Stimulated activated CD8-positive, alpha-beta memory T cell treated with anti-CD3 and anti-CD28 coated beads, Interleukin-2, amount 100 ng/mL, for 1 hour (primary cell): Measurements from ENCODE around the gene UBE2J2.

Experiments
- DNase-seq, 2 donors: peaks; one replicate each; pipeline ENCODE4 v3.0.0-alpha.2; 2020; ENCODE audit warnings: low read depth in 2 of 2

Gene UBE2J2

DNA sequence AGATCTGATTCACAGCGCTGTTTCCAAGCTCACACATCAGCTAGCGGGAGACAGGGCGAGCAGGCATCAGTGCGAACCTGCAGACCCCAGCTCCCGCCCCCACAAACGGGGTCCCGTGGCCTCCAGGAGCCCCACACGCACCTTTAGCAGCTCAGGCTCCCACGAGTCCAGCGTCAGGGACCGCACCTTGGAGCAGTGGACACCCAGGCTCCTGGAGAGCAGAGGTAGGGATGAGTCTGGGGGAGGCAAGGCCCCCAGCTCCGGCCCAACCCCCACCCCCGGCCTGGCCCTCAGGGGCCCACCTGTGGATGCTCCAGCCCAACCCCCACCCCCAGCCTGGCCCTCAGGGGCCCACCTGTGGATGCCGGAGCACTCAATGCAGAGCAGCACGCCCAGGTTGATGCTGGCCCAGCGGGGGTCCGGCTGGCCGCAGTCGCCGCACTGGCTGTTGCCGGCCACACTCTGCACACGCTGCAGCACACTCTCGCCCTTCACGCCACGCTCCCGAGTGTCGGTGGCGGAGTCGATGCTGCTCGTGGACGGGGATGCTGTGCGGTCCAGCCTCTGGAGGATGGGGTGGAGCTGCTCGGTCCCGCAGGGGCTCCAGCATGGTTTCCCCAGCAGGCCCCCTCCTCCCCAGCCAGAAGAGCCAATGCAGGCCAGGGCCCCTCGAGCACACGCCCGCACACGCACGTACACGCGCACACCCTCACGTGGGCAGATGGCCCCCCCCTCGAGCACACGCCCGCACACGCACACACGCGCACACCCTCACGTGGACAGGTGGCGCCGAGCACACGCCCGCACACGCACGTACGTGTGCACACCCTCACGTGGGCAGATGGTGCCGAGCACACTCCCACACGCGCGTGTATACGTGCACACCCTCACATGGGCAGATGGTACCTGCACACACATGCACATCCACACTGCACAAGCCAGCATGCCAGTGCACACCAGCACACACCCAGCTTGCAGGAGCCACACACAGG lies 22.7 kb upstream of the UBE2J2 start:
- no peak for DNase-seq

DNA sequence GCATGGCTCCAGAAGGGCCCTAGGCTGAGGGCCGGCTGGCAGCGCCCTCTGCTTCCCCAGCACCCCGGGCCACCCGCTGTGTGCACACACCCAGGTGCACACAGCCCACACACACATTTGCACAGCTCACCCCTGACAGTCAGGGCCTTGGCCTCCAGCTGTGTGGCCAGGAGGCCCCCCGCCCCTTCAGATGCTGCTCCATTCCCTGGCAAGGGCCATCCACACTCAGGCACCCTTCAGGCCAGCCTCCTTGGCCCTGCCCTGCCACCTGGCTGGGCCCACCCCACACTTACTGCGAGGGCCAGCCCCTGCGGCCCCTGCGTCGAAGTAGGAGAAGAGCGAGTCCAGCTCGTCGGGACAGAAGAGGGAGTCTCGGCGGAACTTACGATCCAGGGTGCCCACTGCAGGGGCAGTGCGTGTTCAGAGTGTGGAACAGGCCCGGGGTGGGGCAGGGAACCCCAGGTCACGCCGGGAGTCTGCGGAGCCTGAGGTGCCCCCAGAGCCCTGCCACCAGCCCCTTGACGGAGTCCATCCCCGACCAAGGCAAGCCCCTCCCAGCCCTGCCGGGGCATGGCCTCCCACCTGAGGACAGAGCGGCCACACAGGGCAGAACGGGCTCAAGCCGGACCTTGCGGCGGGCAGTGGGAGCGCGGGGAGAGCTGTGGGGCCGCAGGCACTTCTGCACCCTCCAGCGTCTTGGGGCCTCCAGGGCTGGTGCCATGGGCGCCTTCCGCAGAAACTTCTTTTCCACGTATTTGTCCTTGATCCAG lies 21.7 kb upstream of the UBE2J2 start:
- DNase-seq, result no peak

DNA sequence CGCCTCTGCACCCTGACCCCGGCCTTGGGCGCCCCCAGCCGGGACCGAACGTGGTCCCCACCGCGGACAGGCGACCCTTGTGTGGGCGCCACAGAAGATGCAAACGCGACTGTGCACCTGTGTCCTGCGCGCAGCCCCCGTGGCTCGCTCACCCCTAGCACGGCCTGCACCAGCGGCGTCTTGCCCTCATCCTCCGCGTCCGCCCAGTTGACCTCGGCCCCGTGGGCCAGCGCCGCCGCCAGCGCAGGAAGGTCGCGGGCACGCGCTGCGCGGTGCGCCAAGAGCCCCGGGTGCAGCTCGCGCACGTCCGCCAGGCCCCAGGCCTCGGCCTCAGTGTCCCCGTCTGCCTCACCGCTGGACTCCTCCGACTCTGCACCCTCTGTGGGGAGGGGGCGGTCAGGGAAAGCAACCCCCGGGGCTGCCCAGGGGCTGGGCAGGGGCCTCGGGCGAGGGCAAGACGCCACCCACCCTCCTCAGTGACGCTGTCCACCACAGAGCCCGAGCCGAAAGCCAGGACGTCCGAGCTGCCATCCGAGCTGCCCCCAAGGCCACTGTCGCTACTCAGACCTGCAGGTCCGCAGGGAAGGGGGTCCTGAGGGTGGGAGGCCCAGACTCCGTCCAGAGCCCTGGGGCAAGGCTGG lies 20.7 kb upstream of the UBE2J2 start:
- no peak for DNase-seq

DNA sequence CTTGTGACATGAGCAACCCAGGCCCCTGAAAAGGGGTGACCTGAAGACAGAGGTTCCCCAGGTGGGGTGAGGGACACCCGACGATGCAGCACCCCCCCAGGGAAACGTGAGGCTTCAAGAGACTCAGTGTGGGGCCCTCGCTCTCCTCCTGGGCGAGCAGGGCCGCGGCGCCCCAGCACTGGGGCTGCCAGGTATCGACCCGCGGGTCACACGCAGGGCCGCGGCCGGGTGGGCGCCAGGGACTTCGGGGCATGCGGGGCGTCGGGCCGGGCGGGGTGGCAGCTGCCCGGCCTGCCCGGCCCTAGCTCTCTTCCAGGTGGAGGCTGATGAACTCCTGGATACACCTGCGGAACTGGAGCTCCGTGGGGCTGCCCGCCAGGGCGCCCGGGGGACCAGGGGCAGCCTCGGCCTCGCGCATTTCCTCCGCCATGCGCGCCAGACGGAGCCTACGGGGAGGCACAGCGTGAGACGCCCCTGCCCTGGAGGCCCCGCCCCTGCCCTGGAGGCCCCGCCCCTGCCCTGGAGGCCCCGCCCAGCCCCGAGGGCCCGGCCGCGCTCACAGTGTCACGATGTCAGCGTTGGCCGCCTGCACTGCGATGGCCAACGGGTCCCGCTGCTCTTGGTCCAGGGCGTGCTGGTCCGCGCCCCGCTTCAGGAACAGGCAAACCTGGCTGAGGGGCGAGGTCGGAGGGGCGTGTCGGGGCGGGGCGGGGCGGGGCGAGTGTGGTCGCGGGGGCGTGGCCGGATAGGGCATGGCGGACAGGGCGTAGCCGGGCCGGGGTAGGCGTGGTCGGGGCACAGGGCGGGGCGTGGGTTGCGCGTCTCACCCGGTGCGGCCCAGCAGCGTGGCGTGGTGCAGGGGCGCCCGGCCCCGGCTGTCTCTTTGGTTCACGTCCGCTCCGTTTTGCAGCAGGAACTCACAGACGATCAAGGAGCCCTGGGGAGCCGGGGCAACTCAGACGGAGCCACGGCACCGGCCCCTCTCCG lies 19.9 kb upstream of the UBE2J2 start:
- DNase-seq, result no peak

DNA sequence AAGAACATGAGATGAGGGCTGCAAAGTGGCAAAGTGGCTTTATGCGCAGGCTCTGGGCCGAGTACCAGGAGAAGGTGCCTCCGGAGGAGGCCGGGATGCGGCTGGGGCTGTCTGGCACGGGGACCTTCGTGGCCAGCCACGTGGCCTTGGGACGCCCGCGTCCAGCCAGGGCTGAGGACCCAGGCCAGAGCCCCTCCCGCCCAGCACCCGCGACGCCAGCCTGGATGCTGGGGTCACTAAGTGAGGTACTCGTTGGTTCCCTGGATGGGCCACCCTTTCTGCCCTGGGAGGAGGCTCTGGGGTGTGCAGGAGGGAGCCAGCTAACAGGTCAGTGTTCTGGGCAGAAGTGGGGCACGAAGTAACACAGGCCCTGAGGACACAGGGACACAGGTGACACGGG lies 19.2 kb upstream of the UBE2J2 start:
- DNase-seq, result no peak

DNA sequence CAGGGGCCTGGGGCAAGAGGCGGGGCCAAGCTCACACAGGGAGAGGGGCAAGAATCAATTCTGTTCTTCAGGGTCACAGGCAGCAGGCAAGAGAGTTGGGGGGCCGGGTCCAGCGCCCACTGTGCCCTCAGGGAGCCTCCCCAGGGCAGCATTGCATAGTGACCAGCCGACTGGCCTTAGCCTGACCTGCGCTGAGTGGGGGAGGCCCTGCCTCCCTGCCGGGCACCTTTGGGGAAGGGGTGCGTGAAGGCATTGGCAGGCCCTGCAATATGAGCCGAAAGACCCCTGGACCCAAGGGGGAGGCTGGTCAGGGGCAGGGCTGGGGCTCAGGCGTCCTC lies 18.8 kb upstream of the UBE2J2 start:
- no peak for DNase-seq

DNA sequence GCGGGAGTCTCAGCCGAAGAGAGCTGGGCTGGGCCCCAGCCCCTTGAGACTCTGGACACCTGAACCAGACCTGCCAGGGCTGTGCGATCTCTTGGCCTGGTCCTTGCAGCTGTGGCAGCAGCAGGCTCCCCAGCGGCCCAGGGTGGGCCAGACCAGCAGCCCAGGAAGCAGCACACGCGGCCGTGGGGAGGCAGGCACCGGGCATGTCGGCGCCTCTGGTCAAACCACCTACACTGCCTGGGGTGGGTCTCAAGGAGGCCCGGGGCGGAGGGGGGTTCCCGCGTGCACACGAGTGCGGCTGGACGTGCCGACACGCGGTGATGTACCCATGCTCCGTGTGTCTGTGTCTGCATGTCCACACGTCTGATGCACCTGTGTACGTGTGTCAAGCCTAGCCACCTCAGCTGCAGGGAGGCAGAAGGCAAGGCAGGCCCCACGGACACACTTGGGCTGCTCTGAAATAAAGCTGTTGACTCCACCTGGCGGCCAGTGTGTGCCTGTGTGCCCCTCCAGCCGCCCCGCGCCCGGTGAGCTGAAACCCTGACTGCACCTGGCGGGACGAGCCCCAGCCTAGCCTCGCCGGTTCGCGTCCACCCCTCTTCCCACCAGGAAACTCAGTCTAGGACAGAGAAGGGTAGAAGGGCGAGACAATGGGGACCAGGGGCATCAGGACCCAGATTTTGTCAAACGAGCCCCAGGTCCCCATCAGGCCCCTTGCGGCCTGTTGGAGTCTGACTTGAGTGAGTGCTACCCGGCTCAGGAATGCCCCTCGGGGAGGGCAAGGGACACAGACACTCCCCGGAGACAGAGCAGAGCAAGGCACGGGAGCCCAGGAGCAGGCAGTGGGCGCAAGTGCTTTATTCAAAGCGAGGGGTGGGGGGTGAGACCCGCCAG lies 18.1 kb upstream of the UBE2J2 start:
- peak in 1 of 2 donors; percentile 42 for DNase-seq

DNA sequence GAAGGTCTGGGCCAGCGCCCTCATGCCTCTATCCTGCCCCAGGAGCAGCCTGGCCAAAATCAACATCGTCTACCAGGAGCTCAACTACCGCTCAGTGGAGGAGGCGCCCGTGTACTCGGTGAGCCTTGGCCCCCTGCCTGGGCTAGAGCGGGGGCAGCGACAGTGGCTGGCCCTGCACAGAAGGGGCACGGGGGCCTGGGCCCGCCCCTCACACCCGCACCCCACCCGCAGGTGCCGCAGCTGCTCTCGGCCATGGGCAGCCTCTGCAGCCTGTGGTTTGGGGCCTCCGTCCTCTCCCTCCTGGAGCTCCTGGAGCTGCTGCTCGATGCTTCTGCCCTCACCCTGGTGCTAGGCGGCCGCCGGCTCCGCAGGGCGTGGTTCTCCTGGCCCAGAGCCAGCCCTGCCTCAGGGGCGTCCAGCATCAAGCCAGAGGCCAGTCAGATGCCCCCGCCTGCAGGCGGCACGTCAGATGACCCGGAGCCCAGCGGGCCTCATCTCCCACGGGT lies 17.4 kb upstream of the UBE2J2 start:
- no peak for DNase-seq

DNA sequence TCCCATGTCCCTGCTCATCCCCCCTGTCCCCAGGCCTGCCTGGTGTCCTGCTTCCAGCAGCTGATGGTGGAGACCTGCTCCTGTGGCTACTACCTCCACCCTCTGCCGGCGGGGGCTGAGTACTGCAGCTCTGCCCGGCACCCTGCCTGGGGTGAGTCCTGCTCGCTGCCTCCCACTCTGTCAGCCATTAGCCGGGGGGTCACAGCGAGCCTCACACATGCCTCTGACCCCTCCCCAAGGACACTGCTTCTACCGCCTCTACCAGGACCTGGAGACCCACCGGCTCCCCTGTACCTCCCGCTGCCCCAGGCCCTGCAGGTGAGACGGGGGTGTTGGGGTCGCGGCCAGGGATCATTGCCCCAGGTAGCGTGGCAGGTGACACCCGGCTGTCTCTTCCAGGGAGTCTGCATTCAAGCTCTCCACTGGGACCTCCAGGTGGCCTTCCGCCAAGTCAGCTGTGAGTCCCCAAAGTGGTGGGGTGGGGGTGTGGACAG lies 16.6 kb upstream of the UBE2J2 start:
- peak in 1 of 2 donors; percentile 39 for DNase-seq

DNA sequence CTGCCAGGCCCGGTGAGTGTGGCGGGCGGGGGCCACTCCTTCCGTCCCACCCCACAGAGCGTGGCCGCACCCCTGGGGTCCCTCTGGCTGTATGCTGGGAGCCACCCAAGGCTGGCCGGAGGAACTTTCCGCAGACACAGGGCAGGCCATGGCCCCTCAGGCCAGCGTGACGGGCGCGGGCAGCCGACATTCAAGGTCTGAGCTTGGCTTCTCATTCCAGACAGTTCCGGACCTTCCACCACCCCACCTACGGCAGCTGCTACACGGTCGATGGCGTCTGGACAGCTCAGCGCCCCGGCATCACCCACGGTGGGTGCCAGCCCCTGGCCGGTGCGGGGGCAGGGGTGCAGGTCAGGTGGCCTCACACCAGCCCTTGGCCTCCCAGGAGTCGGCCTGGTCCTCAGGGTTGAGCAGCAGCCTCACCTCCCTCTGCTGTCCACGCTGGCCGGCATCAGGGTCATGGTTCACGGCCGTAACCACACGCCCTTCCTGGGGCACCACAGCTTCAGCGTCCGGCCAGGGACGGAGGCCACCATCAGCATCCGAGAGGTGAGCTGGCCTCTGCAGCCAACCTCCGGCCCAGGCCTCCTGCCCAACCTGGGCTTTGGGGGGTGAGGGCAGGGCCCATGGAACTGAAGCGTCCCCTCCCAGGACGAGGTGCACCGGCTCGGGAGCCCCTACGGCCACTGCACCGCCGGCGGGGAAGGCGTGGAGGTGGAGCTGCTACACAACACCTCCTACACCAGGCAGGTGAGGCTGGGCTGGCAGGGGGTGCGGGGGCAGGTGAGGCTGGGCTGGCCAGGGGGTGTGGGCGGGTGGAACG lies 13.8 kb upstream of the UBE2J2 start:
- no peak for DNase-seq

DNA sequence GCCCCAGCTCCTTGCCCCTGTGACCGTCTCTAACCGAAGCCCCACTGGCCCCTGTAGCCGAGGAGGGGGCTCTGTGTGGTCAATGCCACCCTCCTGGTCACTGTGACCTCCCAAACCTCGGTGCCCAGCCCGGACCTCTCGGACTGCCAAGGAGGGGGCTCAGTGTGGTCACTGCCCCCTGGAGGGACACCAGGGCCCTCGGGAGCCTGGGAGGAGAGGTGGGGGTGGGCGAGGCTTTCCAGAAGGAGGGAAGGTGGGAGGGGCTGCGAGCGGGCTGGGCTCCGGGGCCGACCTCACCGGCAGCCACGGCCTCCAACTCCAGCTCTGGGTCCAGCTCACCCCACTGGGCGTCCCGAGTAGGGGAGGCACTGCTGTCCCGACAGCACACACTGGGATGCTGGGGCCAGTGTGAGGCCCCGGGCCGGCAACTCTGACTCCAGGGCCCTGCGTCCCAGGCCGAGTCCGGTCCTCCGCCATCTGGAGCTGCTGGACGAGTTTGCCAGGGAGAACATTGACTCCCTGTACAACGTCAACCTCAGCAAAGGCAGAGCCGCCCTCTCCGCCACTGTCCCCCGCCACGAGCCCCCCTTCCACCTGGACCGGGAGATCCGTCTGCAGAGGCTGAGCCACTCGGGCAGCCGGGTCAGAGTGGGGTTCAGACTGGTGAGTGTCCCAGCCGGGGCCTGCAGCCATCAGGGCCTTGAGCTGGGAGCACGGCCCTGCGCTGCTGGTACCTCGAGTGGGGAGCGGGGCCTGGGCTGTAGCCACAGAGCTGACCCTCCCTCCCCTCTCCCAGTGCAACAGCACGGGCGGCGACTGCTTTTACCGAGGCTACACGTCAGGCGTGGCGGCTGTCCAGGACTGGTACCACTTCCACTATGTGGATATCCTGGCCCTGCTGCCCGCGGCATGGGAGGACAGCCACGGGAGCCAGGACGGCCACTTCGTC lies 12.9 kb upstream of the UBE2J2 start:
- no peak for DNase-seq

DNA sequence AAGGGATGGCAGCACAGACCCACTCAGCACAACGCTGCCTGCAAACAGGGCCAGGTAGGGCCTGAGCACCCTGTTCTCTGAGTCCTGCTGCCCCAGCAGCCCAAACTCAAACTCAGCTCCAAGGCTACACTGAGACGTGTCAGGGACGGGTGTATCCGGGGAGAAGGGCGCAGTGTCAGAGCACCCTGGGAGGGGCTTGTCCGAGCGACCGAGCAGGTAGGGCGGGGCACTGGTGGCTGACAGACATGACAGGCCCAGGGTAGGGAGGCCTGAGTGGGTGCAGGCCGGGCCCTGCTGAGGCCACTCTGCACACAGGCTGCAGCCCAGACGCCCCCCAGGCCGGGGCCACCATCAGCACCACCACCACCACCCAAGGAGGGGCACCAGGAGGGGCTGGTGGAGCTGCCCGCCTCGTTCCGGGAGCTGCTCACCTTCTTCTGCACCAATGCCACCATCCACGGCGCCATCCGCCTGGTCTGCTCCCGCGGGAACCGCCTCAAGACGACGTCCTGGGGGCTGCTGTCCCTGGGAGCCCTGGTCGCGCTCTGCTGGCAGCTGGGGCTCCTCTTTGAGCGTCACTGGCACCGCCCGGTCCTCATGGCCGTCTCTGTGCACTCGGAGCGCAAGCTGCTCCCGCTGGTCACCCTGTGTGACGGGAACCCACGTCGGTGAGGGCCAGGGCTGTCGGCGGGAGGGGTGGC lies 12.1 kb upstream of the UBE2J2 start:
- no peak for DNase-seq

DNA sequence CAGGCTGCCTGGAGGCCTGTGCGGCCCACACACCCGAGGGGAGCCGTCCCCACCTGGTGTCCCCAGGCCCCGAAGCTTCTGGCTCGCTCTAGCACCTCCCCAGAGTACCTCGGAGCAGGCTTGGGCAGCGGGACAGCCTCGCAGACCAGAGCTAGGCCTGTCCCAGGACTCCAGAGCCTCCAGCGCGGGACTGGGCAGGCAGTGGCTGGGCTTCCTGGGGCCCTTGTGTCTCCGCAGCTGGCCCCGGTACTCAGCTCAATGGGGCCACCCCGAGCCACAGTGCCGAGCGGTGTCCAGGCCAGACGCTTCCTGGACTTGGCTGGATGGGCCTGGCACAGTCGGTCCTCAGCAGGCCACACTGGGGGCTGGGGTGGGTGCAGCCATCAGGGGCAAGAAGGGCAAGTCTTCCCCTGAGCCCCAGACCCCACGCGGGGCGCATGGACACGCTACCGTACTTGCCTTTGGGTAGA lies 11.5 kb upstream of the UBE2J2 start:
- DNase-seq, result no peak

DNA sequence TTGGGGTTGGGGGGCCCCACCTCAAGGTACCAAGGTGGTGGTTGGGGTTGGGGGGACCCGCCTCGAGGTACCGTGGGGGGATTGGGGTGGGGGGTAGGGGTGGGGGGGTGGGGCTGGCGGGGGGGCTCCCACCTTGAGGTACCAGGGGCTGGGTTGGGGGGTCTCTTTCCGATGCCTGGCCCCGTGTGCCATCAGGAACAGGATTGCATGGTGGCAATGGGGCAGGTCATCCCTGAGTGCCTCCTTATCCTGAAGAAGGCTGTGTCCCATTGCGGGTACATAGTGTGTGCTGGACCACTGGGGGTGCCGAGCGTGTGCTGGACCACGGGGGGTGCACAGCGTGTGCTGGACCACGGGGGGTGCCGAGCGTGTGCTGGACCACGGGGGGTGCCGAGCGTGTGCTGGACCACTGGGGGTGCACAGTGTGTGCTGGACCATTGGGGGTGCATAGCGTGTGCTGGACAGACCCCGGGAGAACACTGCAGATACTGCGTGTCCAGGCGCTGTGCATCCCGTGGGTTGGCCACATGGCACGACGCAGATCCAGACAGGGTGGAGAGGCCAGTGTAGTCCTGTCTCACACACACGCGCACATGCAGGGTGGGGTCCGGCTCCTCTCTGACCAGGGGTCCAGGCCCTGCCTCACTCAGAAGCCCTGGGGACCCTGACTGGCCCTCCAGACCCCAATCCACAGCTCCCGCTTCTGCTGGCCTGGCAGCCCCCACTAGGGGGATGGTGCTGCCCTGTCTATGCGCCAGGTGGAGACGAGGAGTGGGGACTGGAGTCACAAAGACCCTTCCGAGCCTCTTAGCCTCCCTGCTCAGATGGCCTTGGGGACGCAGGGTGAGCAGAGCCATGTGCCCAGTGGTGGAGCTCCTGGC lies 10.8 kb upstream of the UBE2J2 start:
- no peak for DNase-seq

DNA sequence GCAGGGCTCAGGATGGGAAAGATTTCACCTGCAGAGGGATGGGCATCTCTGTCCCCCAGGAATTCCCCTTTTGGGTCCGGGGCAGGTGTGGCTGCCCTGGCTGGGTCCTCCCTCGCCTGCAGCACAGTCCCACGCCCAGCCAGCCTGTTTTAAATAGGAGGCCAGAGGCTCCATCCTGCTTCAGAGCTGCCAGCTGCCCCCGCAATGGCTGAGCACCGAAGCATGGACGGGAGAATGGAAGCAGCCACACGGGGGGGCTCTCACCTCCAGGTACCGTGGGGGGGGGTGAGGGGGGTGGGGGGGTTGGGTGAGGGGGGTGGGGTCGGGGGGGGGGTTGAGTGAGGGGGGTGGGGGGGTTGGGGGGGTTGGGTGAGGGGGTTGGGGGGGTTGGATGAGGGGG lies 10.2 kb upstream of the UBE2J2 start:
- no peak for DNase-seq

DNA sequence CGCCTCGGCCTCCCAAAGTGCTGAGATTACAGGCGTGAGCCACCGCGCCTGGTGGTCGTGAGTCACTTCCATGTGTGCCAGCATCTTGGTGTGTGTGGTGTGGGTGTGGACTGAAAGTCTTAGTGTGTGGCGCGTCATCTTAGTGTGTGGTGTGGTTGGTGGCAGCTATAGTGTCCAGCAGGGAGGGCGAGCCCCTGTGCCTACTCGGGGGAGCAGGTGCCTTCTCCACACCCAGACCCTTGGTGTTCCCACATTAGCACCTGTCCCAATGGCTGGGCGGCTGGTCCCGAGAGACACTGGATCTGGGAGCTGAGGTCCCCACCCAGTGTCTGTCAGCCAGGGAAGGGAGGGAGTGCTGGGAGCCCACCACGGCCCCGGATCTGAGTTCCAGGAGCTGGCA lies 9.3 kb upstream of the UBE2J2 start:
- DNase-seq, result no peak
